Stimulated activated naive CD8-positive, alpha-beta T cell treated with anti-CD3 and anti-CD28 coated beads, Interleukin-15, Interleukin-2, amounts not matched to agents 100 ng/mL and 50 ng/mL, for 24 hours (primary cell): ENCODE data around the gene RBBP8NL.

ENCODE experiments used
- H3K27ac Mint-ChIP-seq: one replicate; pipeline ENCODE4 v1.8.0; 2021; ENCODE audit warnings: mild to moderate bottlenecking, mixed read lengths
- H3K27me3 Mint-ChIP-seq: one replicate; pipeline ENCODE4 v1.8.0; 2021; ENCODE audit warnings: mixed read lengths
- H3K36me3 Mint-ChIP-seq: one replicate; pipeline ENCODE4 v1.8.0; 2021; ENCODE audit warnings: low read depth, mixed read lengths
- H3K4me1 Mint-ChIP-seq: one replicate; pipeline ENCODE4 v1.8.0; 2021; ENCODE audit warnings: low read depth, mixed read lengths
- H3K4me3 Mint-ChIP-seq: one replicate; pipeline ENCODE4 v1.8.0; 2021; ENCODE audit warnings: mild to moderate bottlenecking, mixed read lengths
- H3K9me3 Mint-ChIP-seq: one replicate; pipeline ENCODE4 v1.8.0; 2021; ENCODE audit warnings: mixed read lengths

Gene RBBP8NL

GRCh38 chr20:62412194-62413024, 14.9 kb downstream of the RBBP8NL start:
- H3K27ac Mint-ChIP-seq: no peak overlapping the region
- H3K4me3 Mint-ChIP-seq: no peak overlapping the region
- no peaks in the 10 kb centered on the region for H3K9me3 Mint-ChIP-seq
- H3K27me3 Mint-ChIP-seq: peaks cover 4% of the 10 kb centered on the region
- H3K36me3 Mint-ChIP-seq: no peaks in the 10 kb centered on the region
- H3K4me1 Mint-ChIP-seq: peaks cover 9% of the 10 kb centered on the region

- H3K36me3 Mint-ChIP-seq: no peaks in the 10 kb centered on the region
- no peak overlapping the region for H3K4me3 Mint-ChIP-seq
- no peaks in the 10 kb centered on the region for H3K9me3 Mint-ChIP-seq
- peaks cover 9% of the 10 kb centered on the region for H3K4me1 Mint-ChIP-seq
- H3K27me3 Mint-ChIP-seq: peaks cover 4% of the 10 kb centered on the region
- no peak overlapping the region for H3K27ac Mint-ChIP-seq
These were observed 15.7 kb downstream of the RBBP8NL start for GRCh38 chr20:62411479-62412193.

- Mint-ChIP-seq H3K27ac (no peak overlapping the region), H3K9me3 (no peaks in the 10 kb centered on the region), H3K4me3 (no peak overlapping the region)
These were observed 16.4 kb downstream of the RBBP8NL start for GRCh38 chr20:62410746-62411478.

GRCh38 chr20:62409931-62410745, 17.2 kb downstream of the RBBP8NL start:
- Mint-ChIP-seq H3K4me1 (peaks cover 20% of the 10 kb centered on the region), H3K36me3 (no peaks in the 10 kb centered on the region), H3K27ac (no peak overlapping the region), H3K4me3 (no peak overlapping the region), H3K27me3 (peaks cover 4% of the 10 kb centered on the region), H3K9me3 (no peaks in the 10 kb centered on the region)

More at GRCh38 chr20:62410746-62411478, 16.4 kb downstream of the RBBP8NL start:
- Mint-ChIP-seq H3K27me3 (peaks cover 4% of the 10 kb centered on the region), H3K4me1 (peaks cover 13% of the 10 kb centered on the region), H3K36me3 (no peaks in the 10 kb centered on the region)

- no peak overlapping the region for H3K4me3 Mint-ChIP-seq
- H3K36me3 Mint-ChIP-seq: no peaks in the 10 kb centered on the region
- H3K27ac Mint-ChIP-seq: no peak overlapping the region
- H3K27me3 Mint-ChIP-seq: peaks cover 4% of the 10 kb centered on the region
- H3K9me3 Mint-ChIP-seq: no peaks in the 10 kb centered on the region
- peaks cover 22% of the 10 kb centered on the region for H3K4me1 Mint-ChIP-seq
These were observed 18.1 kb downstream of the RBBP8NL start for GRCh38 chr20:62409086-62409853.

- no peak overlapping the region for H3K4me3 Mint-ChIP-seq
These were observed 18.7 kb downstream of the RBBP8NL start for GRCh38 chr20:62408640-62409039.

GRCh38 chr20:62408055-62408454, 19.3 kb downstream of the RBBP8NL start:
- H3K4me1 Mint-ChIP-seq: peaks cover 22% of the 10 kb centered on the region
- peaks cover 4% of the 10 kb centered on the region for H3K27me3 Mint-ChIP-seq
- H3K9me3 Mint-ChIP-seq: no peaks in the 10 kb centered on the region
- H3K27ac Mint-ChIP-seq: peak overlapping the region; percentile 82
- peak overlapping the region; percentile 41 for H3K4me3 Mint-ChIP-seq
- H3K36me3 Mint-ChIP-seq: no peaks in the 10 kb centered on the region

More at GRCh38 chr20:62408640-62409039, 18.7 kb downstream of the RBBP8NL start:
- Mint-ChIP-seq H3K27ac (no peak overlapping the region), H3K9me3 (no peaks in the 10 kb centered on the region), H3K4me1 (peaks cover 22% of the 10 kb centered on the region), H3K27me3 (peaks cover 4% of the 10 kb centered on the region), H3K36me3 (no peaks in the 10 kb centered on the region)

- Mint-ChIP-seq H3K27ac (peak within 1 kb of the TSS; percentile 82), H3K4me1 (peaks cover 22% of the 10 kb centered on the region), H3K27me3 (peaks cover 4% of the 10 kb centered on the region), H3K9me3 (no peaks in the 10 kb centered on the region), H3K4me3 (peak within 1 kb of the TSS; percentile 75), H3K36me3 (no peaks in the 10 kb centered on the region)
These were observed 19.9 kb downstream of the RBBP8NL start, which contains the start of gene CABLES2 for GRCh38 chr20:62407221-62407992. Gene CABLES2, minus strand, starts transcription at chr20:62407285. Its CDS starts 9 bp downstream, at chr20:62407276.

GRCh38 chr20:62406635-62407176, 20.6 kb downstream of the RBBP8NL start:
- Mint-ChIP-seq H3K27ac (no peak overlapping the region), H3K4me3 (peak overlapping the region; percentile 75), H3K4me1 (peaks cover 22% of the 10 kb centered on the region), H3K9me3 (no peaks in the 10 kb centered on the region), H3K27me3 (peaks cover 4% of the 10 kb centered on the region), H3K36me3 (no peaks in the 10 kb centered on the region)

- Mint-ChIP-seq H3K27me3 (peaks cover 4% of the 10 kb centered on the region), H3K27ac (no peak overlapping the region), H3K4me3 (peak overlapping the region; percentile 75), H3K4me1 (peaks cover 22% of the 10 kb centered on the region), H3K36me3 (no peaks in the 10 kb centered on the region), H3K9me3 (no peaks in the 10 kb centered on the region)
These were observed 21.3 kb downstream of the RBBP8NL start for GRCh38 chr20:62405981-62406513.

GRCh38 chr20:62405108-62405980, 22.0 kb downstream of the RBBP8NL start:
- peaks cover 4% of the 10 kb centered on the region for H3K27me3 Mint-ChIP-seq
- no peaks in the 10 kb centered on the region for H3K36me3 Mint-ChIP-seq
- H3K27ac Mint-ChIP-seq: no peak overlapping the region
- H3K4me1 Mint-ChIP-seq: peaks cover 22% of the 10 kb centered on the region
- no peaks in the 10 kb centered on the region for H3K9me3 Mint-ChIP-seq
- H3K4me3 Mint-ChIP-seq: peak overlapping the region; percentile 75

GRCh38 chr20:62404761-62405107, 22.6 kb downstream of the RBBP8NL start:
- H3K4me3 Mint-ChIP-seq: no peak overlapping the region

More at GRCh38 chr20:62404761-62405107, 22.6 kb downstream of the RBBP8NL start:
- Mint-ChIP-seq H3K4me1 (peaks cover 18% of the 10 kb centered on the region), H3K9me3 (no peaks in the 10 kb centered on the region), H3K27ac (no peak overlapping the region), H3K36me3 (no peaks in the 10 kb centered on the region), H3K27me3 (peaks cover 4% of the 10 kb centered on the region)
